ENCODE measurements around the gene CLIC1.

- TF ChIP-seq CTCF (conservative IDR thresholded peaks at IDR 0.05 in 1 of 2, IDR thresholded peaks at IDR 0.05 in 1 of 2; ENCODE audit: extremely low read depth in 1 of 2, insufficient read depth in 1 of 2, low read depth in 1 of 2, low read length in 2 of 2) (no peak), EZH2 (IDR thresholded peaks at IDR 0.05; ENCODE audit: borderline replicate concordance, low read length) (no peak)
These were observed 26.7 kb upstream of the CLIC1 start for GRCh38 chr6:31762878-31763618.

Measured in mammary epithelial cell (primary cell).